ENCODE measurements around the gene SECTM1. TPM values are rescaled to one million over a fixed set of nuclear protein-coding genes. Genes with fewer than 3 reads are reported as not detected.
A peak's percentile ranks its signal among the peaks of the same experiment; 100 is the strongest.

SECTM1 gene
- total and polyA plus RNA-seq, 9 of the 15 experiments (the other 6 are each of a cell fraction or from before 2014, with no cell fraction given): 0.11 to 0.46 (median 0.18) TPM; not detected in 6

- TF ChIP-seq MAX (CRISPR knock-in tag; IDR thresholded peaks at IDR 0.05) (0 out of 2 replicates have a peak, but pooled peaks have one; percentile 13), PPARD (CRISPR knock-in tag; IDR thresholded peaks at IDR 0.05) (no peak)
These were observed 5.2 kb downstream of the SECTM1 start (continued) for GRCh38 chr17:82328141-82328993.

GRCh38 chr17:82327757-82328140 is 5.8 kb downstream of the SECTM1 start:
- Histone ChIP-seq H3K36me3 (ENCODE audit: control insufficient read depth, insufficient read depth, low read length) (no peaks in the 10 kb centered on the region), H3K9ac (ENCODE audit: insufficient read depth in 1 of 2, low read depth in 2 of 2, low read length in 2 of 2) (peak overlapping the region in 1 of 2 experiments; percentile 72; a peak in 1 of 4 replicates), H4K20me1 (replicated peaks; ENCODE audit: control insufficient read depth, insufficient read depth, low read length) (no peaks in the 10 kb centered on the region), H3K79me2 (ENCODE audit: control insufficient read depth, insufficient read depth, low read length) (peaks cover 5% of the 10 kb centered on the region; the same call in 1 of the 3 replicates), H3K4me2 (ENCODE audit: insufficient read depth, low read length) (no peak overlapping the region), H3K9me1 (ENCODE audit: control insufficient read depth, insufficient read depth, low read length) (no peaks in the 10 kb centered on the region), H3K4me1 (replicated peaks in 1 of 2; ENCODE audit: control insufficient read depth in 2 of 2, insufficient read depth in 2 of 2, low read length in 2 of 2) (peaks cover 46 to 97% of the 10 kb centered on the region in 2 experiments), H2AFZ (ENCODE audit: low read depth, low read length) (peak overlapping the region; percentile 33; the same call in 1 of the 2 replicates), H3K27ac (ENCODE audit: extremely low read depth, low read depth, low read length) (no peak overlapping the region), H3K27me3 (ENCODE audit: control insufficient read depth in 2 of 2, insufficient read depth in 2 of 2, low read length in 2 of 2) (no peaks in the 10 kb centered on the region), H3K9me3 (replicated peaks; ENCODE audit: control insufficient read depth, insufficient read depth, low read depth, low read length) (no peaks in the 10 kb centered on the region), H3K4me3 (no peak overlapping the region)
- no peak for FAIRE-seq
- intact Hi-C loops (cut with micrococcal nuclease) (no loop called here), in situ Hi-C loops (cut with MboI) (no loop called here)
- CTCF ChIA-PET (ENCODE audit: low intra/inter-chr PET ratio): no interaction called here
- DNase-seq (ENCODE audit: extremely low read depth in 1 of 4, low spot score in 3 of 4): no peak
- no peak for TF ChIP-seq HSF4 (CRISPR knock-in tag; IDR thresholded peaks at IDR 0.05; ENCODE audit: borderline replicate concordance)
- no peak for TF ChIP-seq ZNF12 (CRISPR knock-in tag; IDR thresholded peaks at IDR 0.05)
- TF ChIP-seq TCF7L2 (IDR thresholded peaks at IDR 0.05; ENCODE audit: low read depth, low read length): no peak
- TF ChIP-seq FIP1L1 (IDR thresholded peaks at IDR 0.05; ENCODE audit: low read depth, low read length, poor library complexity, severe bottlenecking): no peak
- TF ChIP-seq TSC22D4 (tag; IDR thresholded peaks at IDR 0.05): no peak
- no peak for TF ChIP-seq HIVEP1 (CRISPR knock-in tag; IDR thresholded peaks at IDR 0.05)
- TF ChIP-seq ZNF431 (CRISPR knock-in tag; IDR thresholded peaks at IDR 0.05): no peak
- TF ChIP-seq TCF15 (CRISPR knock-in tag; IDR thresholded peaks at IDR 0.05): no peak
- TF ChIP-seq OTX1 (CRISPR knock-in tag; IDR thresholded peaks at IDR 0.05): no peak
- TF ChIP-seq GABPB1 (CRISPR knock-in tag; IDR thresholded peaks at IDR 0.05): no peak
- TF ChIP-seq ZBTB9 (CRISPR knock-in tag; IDR thresholded peaks at IDR 0.05): no peak
- no peak for TF ChIP-seq PRMT5 (CRISPR knock-in tag; IDR thresholded peaks at IDR 0.05)
- TF ChIP-seq MCM3 (IDR thresholded peaks at IDR 0.05): no peak
- no peak for TF ChIP-seq EWSR1 (IDR thresholded peaks at IDR 0.05; ENCODE audit: borderline replicate concordance, low read depth, partially characterized antibody)
- ATAC-seq: no peak
- POLR2A ChIA-PET: no interaction called here
- no TSS peak for BruUV-seq (replicated peaks)
- WGBS (ENCODE audit: insufficient coverage, low coverage, missing lambda C conversion rate): 54% methylated on average over 4 of the region's 16 CpGs
